GM18861 (cell line): ENCODE measurements around the gene FAM229A.
A peak's percentile ranks its signal among the peaks of the same experiment; 100 is the strongest.
"Not testable (repeated sequence)": the region's sequence is repeated elsewhere in the genome, so short reads cannot be mapped to it uniquely, and the experiment has no call there.

Source experiments
- ATAC-seq: cut with Tn5 transposase; IDR thresholded peaks from one replicate; pipeline ENCODE4 v1.9.1; 2021; ENCODE audit not compliant: unreplicated experiment

The FAM229A gene, protein sequence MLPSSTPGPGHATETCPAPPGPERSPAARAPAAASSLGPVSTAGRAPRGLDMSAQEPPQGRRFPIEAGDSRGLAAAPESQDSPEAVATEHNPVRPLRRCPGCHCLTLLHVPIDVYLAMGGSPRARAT

DNA sequence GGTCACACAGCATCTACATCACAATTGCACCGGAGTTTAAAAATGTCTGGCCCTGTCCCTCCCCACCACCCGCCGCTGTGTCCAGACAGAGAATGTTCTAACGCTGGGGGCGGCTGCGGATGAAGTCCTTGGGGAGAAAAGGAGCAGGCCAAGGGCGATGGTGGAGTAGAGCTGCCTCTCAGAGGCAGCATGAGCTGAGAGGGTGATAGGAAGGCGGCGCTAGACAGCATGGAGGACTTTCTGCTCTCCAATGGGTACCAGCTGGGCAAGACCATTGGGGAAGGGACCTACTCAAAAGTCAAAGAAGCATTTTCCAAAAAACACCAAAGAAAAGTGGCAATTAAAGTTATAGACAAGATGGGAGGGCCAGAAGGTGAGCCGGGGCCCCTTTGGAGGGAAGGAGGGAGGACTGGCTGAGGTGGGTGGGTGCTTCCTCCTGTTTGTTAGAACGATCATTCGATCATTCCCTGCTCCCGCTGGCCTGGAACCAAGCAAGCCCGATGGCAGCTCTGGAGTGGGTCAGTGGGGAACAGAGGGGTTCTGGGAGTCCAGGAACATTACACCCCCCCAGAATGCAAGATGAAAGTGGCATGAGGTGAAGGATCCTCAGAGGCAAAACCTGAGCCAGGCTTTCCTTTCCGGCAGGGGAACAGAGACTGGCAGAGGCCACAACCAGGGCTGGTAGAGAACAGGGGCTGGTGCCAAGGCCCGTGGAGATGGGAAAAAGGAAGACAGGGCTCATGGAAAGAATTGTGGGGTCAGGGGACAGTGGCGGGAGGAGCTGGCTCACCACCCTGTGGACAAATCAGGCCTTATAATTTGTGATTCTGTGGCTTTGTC is at the start of gene FAM229A, which contains the start of gene TSSK3:
FAM229A (minus strand) TSS at position 12 of the 840 bp plus-strand sequence. CDS start 394 bp downstream, outside the sequence.
TSSK3 (plus strand) TSS at position 66 of the 840 bp plus-strand sequence; CDS start at position 229, 163 bp downstream.
- ATAC-seq = no peak

DNA sequence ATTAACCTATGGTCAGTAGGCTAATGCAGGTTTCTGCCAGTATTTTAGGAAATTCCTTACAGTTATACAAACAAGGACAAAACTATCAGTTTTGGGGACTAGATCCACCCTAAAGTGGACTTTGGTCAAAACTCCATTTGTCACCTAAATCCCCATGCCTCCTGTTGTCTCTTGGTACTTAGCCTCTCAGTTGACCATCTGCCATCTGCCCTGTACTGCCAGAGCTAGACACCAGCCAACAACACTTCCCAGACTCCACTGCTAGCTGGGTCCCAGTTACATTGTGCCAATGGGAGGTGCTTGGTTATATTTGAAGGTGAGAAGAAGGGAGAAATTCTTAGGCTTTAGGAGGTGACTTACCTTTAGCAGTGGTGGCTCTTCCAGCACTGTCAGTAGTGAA is 49.0 kb upstream of the FAM229A start:
- no peak for ATAC-seq

DNA sequence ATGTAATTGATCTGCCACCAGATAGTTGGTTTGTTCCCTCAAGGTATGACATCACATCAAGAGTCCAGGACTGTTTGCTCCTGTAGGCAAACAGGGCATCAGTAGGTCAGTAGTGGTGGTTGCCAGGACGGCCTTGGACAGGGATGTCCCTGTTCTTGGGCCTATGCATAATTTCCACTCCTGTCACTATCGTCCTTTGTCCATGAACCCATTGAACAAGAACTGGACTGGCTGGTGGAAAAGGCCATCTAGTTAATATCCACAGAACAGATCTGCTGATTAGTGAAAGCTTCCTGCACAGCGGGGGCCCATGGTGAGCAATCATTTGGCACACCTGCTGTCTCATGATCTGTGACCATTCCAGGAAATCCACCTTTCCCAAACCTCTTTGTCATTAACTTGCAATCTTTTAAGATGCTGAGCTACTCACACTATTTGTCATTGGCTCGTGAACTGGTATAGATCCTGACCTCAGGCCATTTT is 44.4 kb upstream of the FAM229A start:
- no peak for ATAC-seq

DNA sequence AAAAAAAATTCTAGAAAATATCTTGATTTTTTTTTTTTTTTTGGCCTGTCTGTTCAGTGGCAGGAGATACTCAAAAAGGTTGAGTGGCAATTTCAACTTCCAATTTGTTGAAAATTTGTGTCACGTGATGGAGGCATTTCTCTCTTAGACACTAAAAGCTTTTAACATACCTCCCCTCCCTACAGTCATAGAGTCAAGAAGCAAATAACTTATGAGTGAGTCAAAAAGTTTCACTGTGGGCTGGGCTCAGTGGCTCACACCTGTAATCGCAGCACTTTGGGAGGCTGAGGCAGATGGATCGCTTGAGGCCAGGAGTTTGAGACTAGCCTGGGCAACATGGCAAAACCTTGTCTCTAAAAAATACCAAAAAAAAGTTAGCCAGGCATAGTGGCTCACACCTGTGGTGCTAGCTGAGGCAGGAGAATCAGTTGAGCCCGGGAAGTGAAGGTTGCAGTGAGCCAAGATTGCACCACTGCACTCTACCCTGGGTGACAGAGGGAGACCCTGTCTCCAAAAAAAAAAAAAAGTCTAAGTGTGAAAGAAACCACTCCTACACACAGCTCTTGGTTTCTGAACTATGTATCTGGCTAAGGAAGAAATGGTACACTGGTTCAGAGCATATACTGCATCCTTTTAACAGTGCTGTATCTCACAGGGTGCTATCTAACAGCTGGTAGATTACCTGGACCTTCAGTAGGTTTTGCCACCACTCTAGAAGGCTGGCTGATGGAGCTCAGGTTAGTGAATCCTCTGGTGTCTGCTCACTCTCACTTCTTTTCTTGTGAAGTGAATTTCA is 43.6 kb upstream of the FAM229A start:
- ATAC-seq = no peak

DNA sequence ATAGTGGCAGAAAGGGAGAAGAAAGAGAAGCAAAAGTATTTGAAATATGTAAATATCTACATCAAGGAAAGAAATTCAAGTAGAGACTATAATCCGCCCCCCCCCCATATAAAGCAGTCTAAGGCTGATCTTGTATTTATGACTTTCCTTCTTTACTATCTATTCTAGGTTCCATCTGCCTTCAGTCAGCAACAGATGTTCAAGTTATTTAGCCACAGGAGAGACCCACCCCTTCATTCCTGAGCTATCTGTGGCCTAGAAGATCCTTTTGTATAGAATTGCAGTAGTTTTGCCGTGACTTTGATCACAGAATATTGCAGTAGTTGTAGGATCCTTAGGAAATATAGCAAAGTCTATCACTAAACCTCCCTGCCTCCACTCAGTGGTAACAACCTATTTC is 42.7 kb upstream of the FAM229A start:
- ATAC-seq = no peak

DNA sequence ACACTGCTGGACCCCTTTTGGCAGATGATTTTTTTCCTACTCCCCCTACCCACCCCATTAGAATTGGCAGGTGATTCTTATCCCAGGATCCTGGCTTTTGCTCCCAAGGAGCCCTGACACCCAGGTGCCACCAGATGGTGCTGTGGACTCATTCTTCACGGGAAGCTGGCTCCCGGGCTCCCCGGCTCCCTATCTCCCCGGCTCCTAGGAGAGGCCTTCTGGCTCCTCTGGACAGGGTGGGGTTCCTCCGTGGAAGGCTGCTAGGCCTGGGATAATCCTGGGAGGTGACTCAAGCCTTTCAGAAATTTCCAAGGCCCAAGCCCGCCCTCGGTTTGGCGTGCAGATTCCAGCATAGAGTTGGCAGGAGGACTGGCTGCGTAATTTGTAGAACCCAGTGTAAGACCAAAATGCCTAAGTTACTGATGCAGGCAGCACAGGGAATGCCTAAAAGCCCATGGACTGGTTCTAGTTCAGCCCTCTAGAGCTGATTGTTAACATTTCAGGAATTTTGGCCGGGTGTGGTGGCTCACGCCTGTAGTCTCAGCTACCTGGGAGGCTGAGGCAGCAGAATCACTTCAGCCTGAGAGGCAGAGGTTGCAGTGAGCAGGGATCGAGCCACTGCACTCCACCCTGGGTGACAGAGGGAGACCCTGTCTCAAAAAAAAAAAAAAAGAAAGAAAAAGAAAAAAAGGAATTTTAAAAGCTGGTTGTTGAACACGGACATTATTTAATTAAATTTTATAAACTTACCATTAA is 38.8 kb upstream of the FAM229A start:
- ATAC-seq = no peak

DNA sequence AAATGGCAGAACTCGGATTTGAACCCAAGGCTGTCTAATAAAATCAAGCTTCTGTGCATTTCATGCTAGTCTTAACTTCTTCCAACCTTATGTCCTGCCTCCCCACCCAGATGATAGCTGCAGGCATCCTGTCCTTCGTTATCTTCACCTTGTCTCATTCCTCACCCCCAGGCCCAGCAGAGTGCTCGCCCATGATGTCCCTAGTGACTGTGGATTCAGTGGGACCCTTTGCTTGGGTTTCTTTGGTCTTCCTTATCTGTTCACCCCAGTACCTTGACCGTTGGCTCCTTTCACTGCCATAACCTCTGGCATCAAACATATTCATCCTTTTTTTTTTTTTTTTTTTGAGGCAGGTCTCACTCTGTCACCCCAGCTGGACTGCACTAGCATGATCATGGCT is 37.6 kb upstream of the FAM229A start:
- ATAC-seq = no peak

DNA sequence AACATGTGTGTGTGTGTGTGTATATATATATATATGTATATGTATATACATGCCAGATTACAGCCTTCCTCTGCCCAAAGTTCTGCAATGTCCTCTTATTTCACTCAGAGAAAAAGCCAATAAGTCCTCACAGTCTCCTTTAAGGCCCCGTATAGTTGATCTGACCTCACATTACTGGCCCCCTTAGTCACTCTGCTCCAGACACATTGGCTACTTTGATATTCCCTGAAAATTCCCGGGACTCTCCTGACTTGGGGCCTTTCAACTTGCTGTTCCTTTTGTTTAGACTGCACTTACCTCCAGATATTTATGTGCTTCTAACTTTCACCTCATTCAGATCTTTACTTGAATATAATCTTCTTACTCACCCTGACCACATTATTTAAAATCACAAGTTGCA is 36.1 kb upstream of the FAM229A start:
- ATAC-seq = no peak

DNA sequence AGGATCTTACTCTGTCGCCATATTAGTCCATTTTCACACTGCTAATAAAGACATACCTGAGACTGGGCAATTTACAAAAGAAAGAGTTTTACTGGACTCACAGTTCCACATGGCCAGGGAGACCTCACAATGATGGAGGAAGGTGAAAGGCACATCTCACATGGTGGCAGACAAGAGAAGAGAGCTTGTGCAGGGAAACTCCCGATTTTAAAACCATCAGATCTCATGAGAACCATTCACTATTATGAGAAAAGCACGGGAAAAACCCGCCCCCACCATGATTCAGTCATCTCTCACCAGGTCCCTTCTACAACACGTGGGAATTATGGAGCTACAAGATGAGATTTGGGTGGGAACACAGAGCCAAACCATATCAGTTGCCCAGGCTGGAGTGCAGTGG is 34.2 kb upstream of the FAM229A start:
- ATAC-seq = not testable (repeated sequence)

DNA sequence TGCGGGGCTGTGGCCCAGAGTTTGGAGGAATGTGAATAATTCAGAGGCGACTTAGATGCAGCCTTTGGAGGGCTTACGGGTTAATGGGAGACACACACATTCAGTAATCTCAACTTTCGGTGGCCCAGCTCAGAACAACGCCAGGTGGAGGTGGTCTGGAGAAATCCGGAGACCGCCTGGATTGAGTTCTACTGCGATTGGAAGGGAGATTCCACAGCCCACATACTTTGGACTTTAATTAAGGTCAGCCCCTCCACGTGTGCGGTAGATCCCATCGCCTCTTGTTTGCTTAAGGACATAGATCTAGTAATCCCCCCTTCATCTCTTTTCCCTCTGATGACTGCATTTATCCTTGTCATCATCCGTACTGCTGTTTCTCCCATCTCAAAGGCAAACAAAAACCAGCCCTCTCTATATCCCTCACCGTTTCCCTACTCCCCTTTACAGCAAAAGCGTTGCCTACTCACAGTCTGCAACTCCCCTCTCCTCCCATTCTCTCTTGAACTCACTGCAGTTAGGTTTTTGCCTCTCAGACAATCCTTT is 32.7 kb upstream of the FAM229A start:
- ATAC-seq = no peak

DNA sequence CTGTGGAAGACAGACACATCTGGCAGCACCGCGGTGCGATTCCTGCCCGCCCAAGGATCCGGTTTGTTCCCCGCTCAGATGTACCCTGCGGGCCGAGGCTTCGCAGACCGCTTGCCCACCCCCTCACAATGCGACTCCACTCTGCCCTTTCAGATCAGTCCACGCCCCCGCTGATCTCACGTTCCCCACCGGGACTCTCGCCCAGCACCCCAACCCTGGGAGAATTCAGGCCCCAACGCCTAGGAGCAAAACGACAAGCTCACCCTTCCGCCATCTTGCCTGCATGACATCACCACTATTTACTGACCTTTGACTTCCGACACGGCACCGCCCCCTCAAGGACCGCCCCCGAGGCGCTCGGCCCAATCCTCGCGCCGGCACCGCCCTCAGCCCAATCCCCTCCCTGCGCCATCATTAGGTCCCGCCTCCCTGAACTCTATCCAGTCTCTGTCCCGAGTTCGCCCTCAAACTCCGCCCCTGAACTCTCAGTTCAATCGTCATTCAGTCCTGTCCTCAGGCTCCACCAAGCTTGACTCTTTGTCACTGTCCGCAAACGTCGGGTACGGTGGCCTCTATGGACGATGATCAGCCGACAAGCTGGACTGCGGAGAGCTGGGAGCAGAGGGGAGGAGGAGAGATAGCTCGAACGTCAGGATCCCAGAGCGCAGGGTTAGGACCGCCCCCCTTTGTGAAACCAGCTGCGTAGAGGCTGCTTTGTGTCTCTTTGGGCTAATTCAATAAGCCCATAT is 32.0 kb upstream of the FAM229A start, which contains the start of gene BSDC1:
BSDC1 (minus strand) TSS at position 301 of the 749 bp plus-strand sequence; CDS start at position 274, 27 bp downstream.
- peak; percentile 92 for ATAC-seq

DNA sequence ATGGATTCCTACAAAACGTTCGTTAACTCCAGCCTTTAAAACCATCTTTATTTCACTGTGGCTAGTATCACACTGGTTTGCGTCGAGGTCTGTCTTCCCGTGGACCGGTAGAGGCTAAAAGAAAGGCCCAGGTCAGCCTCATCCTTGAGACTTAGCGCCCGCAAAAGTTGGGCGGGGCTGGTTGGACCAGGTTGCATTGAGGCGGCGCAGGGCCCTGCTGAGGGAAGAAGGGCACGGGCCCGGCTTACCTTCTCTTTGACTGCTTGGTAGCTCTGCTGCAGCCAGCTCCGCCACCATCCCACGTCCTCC is 31.5 kb upstream of the FAM229A start:
- no peak for ATAC-seq

DNA sequence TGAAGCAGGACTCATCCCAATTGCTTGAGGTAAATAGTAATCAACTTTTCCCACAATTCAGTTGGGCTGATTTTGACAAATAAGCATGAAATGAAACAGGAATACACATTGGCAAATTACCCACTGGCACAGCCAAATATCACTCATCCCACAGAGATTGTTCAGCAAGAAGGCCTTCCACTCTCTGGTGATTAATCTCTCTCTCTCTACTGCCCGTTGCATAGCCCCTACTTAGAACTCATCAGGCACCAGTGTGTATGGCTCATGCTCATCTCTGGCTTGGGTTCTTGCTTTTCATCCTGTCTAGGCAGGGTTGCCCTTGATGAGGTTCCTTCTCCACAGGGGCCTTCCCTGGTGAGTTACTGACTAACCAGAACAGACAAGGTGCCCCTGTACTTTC is 30.9 kb upstream of the FAM229A start:
- no peak for ATAC-seq

DNA sequence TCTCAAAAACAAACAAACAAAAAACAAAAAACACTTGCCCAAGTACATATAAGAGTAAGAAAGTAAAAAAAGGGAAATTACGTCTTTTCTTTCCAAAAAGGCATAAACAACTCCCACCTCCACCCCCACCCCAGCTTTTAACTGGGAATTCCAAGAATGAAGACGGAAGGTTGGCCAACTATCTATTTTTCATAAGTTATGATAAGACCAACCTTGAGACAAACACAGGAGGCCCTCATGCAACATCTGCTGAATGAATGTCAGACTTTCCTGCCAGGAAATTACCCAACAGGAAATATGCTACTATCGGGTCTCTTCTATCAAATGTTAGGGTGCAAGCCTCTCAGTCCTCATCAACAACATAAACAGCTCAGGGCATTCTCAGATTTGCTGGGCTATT is 30.0 kb upstream of the FAM229A start:
- ATAC-seq = no peak

DNA sequence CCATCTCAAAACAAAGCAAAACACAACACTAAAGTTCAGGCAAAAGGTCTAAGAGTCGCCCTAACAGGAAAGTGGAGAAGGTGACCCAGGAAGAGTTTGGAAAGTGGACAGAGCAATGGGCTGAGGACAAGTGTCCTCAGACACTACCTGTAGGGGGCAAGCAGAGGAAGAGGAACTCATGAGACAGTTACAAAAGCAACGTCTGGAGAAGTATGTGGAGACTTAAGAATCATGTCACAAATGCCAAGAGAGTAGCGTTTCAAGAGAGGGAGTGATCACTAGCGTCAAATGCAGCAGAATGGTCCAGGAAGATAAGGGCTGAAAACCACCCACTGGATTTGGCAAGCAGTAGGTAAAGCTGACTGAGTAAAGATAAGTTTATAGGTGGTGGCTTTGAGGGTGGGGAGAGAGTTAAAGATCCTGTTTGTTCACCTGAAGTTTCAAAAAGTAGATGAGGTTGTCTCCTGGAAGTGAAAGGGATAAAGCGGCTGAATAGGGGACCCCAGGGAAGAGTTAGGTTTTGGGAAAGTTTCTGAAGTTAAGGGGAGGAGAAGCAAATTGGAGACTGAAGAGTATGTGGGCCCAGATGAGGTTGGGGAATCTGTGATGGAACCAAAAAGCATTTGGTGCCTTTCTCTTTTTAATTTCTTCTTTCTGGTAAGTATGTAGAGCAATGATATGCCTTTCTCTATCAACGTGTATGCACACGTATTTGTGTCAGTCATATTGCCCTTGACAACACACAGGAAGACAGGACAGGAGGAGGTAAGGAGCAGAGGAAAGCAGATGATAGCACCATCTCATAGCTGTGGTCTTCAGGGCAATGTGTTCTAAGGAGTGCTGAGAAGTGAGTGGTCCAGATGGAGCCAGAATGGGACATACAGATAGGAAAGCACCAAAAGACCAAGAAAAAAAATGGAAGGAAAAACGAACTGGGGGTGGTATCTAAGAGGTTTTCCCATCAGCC is 28.9 kb upstream of the FAM229A start:
- ATAC-seq = no peak

DNA sequence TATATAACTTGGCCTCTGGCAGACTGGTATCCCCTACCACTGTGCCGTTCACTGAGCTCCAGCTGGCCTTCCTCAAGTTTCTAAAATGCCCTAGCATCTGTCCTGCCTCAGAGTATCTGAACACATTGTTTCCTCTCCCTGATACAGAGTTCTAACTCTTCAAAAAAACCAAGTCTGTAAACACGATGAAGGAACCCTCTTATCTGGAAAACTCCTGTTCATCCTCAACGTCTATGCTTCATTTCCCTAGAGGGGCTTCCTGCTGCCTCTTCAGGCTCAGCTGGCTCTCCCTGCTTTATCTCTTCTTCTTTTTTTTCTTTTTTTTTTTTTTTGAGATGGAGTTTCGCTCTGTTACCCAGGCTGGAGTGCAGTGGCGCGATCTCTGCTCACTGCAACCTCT is 26.4 kb upstream of the FAM229A start:
- no peak for ATAC-seq

DNA sequence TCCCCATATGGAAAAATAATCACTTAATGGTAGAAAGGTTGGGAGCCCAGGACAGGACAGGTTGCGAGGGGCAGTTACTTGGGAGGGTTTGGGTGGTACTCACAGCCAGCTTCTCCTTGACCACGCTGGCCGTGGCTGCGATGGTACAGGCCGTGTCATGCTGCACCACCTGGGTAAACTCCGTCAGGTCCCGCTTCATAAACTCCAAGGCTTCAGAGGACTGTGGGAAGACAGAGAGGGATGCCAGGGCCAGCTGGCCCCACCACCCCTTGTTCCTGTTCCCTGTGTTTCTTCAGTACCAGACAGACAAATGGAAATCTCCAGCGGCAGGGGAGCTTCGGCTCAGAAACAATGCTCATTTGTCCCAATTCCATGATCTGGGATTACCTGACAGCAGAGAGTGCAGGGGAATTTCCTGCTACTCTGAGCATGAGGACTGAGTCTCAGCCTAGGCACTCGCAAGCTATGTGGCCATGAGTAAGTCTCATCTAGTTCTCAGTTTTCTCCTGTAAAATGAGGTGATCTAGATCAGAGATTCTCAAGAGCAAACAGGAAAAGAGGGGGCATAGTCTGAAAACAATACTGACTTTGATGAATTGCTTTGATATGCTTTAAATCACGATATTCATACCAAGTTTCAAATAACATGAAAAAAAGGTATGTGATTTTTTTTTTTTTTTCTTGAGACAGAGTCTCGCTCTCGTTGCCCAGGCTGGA is 24.5 kb upstream of the FAM229A start:
- no peak for ATAC-seq

DNA sequence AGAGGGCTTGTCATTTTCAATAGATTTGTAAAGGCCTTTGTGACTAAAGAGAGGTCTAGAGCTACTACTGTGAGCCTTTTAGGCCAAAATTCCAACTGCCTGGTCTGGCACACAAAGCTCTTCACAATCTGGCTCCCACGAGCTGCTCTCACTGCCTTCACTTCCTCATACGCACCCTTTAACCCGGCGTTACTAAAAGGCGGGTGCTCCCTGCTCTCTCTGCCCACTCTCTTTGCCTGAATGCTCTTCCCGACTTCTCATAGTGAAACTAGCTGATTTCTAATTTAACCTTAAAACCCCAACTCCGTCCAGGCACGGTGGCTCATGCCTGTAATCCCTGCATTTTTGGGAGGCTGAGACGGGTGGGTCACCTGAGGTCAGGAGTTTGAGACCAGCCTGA is 17.8 kb upstream of the FAM229A start:
- no peak for ATAC-seq
